Esophagus squamous epithelium (tissue), 5 donors: ENCODE results near the gene AFAP1L2. TPM values are rescaled to one million over a fixed set of nuclear protein-coding genes. Genes with fewer than 3 reads are reported as not detected.
"Not testable (repeated sequence)": the region's sequence is repeated elsewhere in the genome, so short reads cannot be mapped to it uniquely, and the experiment has no call there.

ENCODE experiments used
- DNase-seq: peaks from one replicate; lab custom pipeline; 2025; lab: John Stamatoyannopoulos, UW
- H3K27ac ChIP-seq, 4 donors: fragments of 200-600 bp; sonication (generic); one replicate each; pipeline ENCODE4 v1.5.1; 2016 to 2019; ENCODE audit warnings: mild to moderate bottlenecking in 1 of 4
- H3K27me3 ChIP-seq, 4 donors: fragments of 200-600 bp; sonication (generic); 1 replicate in 3 of 4; 2 replicates in 1 of 4; pipeline versions ENCODE4 v1.5.1 to v1.6.0; 2017 to 2021; ENCODE audit warnings: antibody characterized with exemption in 1 of 4
- H3K36me3 ChIP-seq, 3 donors: fragments of 200-600 bp; sonication (generic); one replicate each; pipeline ENCODE4 v1.5.1; 2016 to 2019
- H3K4me1 ChIP-seq, 3 donors: fragments of 200-600 bp; sonication (generic); one replicate each; pipeline ENCODE4 v1.5.1; 2017 to 2019
- H3K4me3 ChIP-seq, 4 donors: fragments of 200-600 bp; sonication (generic); 1 replicate in 3 of 4; 2 replicates in 1 of 4; pipeline ENCODE4 v1.5.1; 2016 to 2019; ENCODE audit warnings: mild to moderate bottlenecking in 2 of 4, moderate library complexity in 1 of 4
- H3K9me3 ChIP-seq, 3 donors: fragments of 200-600 bp; sonication (generic); one replicate each; pipeline ENCODE4 v1.5.1; 2016 to 2019
- CTCF ChIP-seq, 6 experiments: fragments of 450-650 bp in 4 of 6; fragments of 200-600 bp in 2 of 6; sonication (generic) in 2 of 6; IDR thresholded peaks; one replicate each; pipeline ENCODE4 v1.5.1; 2016 to 2019; ENCODE audit warnings: antibody characterized with exemption in 6 of 6, mild to moderate bottlenecking in 4 of 6, moderate library complexity in 4 of 6
- POLR2A ChIP-seq, 4 donors: fragments of 450-650 bp; IDR thresholded peaks; one replicate each; pipeline ENCODE4 v1.6.1; 2017; ENCODE audit warnings: antibody characterized with exemption in 4 of 4, mild to moderate bottlenecking in 4 of 4, moderate library complexity in 3 of 4
- WGBS, 2 donors: methylation state at CpG; one replicate each; pipeline ENCODE4 v1.1.5; 2018; 5-methylcytosine and 5-hydroxymethylcytosine counted together
- intact Hi-C: fragments of 100-400 bp; cut with DNase I; formaldehyde crosslinking; loops from one replicate; pipeline ENCODE4 v1.15.0; 2022
- total RNA-seq, 4 donors: library from RNA; depleted of rRNA; stranded (reverse); fragments of >200 nt; gene quantifications; one replicate each; pipeline ENCODE4 v1.1.0, GENCODE V29; 2016
- donor health status: DM: yes; HTN: yes; CAD: no.

The AFAP1L2 gene
- total RNA-seq, 4 donors from 2014 or later = 9.8 to 15.5 (median 11.8) TPM

GRCh38 chr10:114337510-114338462, 66.5 kb downstream of the AFAP1L2 start:
- Histone ChIP-seq H3K27ac (peak overlapping the region; percentile 17 to 51 (median 46)), H3K9me3 (no peaks in the 10 kb centered on the region), H3K4me3 (no peak overlapping the region), H3K36me3 (peaks cover 0 to 7% (median 0%) of the 10 kb centered on the region in 3 donors), H3K4me1 (peaks cover 14 to 51% (median 18%) of the 10 kb centered on the region in 3 donors), H3K27me3 (no peaks in the 10 kb centered on the region)
- no peak for DNase-seq
- TF ChIP-seq POLR2A (IDR thresholded peaks at IDR 0.05) (no peak), CTCF (IDR thresholded peaks at IDR 0.05) (no peak)
- intact Hi-C loops = no loop called here
- 41 to 50% methylated on average over 17 to 18 of the region's 19 CpGs for WGBS, 2 donors

GRCh38 chr10:114336823-114337509, 67.3 kb downstream of the AFAP1L2 start:
- DNase-seq = no peak
- 60 to 70% methylated on average over 9 to 10 of the region's 10 CpGs for WGBS, 2 donors

GRCh38 chr10:114335614-114336013, 68.7 kb downstream of the AFAP1L2 start:
- H3K4me1 ChIP-seq = peaks cover 18 to 56% (median 27%) of the 10 kb centered on the region in 3 donors
- intact Hi-C loops = no loop called here
- no peak overlapping the region for H3K4me3 ChIP-seq
- H3K27ac ChIP-seq = no peak overlapping the region
- H3K36me3 ChIP-seq = peaks cover 0 to 7% (median 0%) of the 10 kb centered on the region in 3 donors
- TF ChIP-seq POLR2A (IDR thresholded peaks at IDR 0.05) (no peak), CTCF (IDR thresholded peaks at IDR 0.05) (no peak)
- no peaks in the 10 kb centered on the region for H3K27me3 ChIP-seq
- H3K9me3 ChIP-seq = no peaks in the 10 kb centered on the region
- WGBS, 2 donors = 58 to 78% methylated on average over 3 of the region's 3 CpGs
- no peak for DNase-seq

More at GRCh38 chr10:114336823-114337509, 67.3 kb downstream of the AFAP1L2 start:
- Histone ChIP-seq H3K4me1 (peaks cover 18 to 59% (median 26%) of the 10 kb centered on the region in 3 donors), H3K4me3 (no peak overlapping the region), H3K27me3 (no peaks in the 10 kb centered on the region), H3K36me3 (peaks cover 0 to 7% (median 0%) of the 10 kb centered on the region in 3 donors), H3K9me3 (no peaks in the 10 kb centered on the region), H3K27ac (peak overlapping the region in 3 of 4 donors; percentile 17 to 51 (median 44))
- intact Hi-C loops = no loop called here
- TF ChIP-seq CTCF (IDR thresholded peaks at IDR 0.05) (no peak), POLR2A (IDR thresholded peaks at IDR 0.05) (no peak)

GRCh38 chr10:114334301-114334700, 70.0 kb downstream of the AFAP1L2 start:
- intact Hi-C loops = no loop called here
- DNase-seq = no peak
- 70 to 100% methylated on average over 1 to 5 of the region's 6 CpGs for WGBS, 2 donors

GRCh38 chr10:114333441-114333840, 70.9 kb downstream of the AFAP1L2 start:
- H3K27ac ChIP-seq = peak overlapping the region in 2 of 4 donors; percentile 9 to 43
- H3K4me3 ChIP-seq, DNase-seq, H3K36me3 ChIP-seq, H3K27me3 ChIP-seq, H3K9me3 ChIP-seq, intact Hi-C loops: not testable (repeated sequence)
- WGBS, 2 donors = 83 to 85% methylated on average over 5 of the region's 5 CpGs
- H3K4me1 ChIP-seq = peaks cover 19 to 69% (median 27%) of the 10 kb centered on the region in 3 donors

More at GRCh38 chr10:114334301-114334700, 70.0 kb downstream of the AFAP1L2 start:
- no peak for TF ChIP-seq POLR2A (IDR thresholded peaks at IDR 0.05)
- no peak for TF ChIP-seq CTCF (IDR thresholded peaks at IDR 0.05)
- H3K27me3 ChIP-seq = no peaks in the 10 kb centered on the region
- H3K4me3 ChIP-seq = no peak overlapping the region
- H3K27ac ChIP-seq = no peak overlapping the region
- H3K36me3 ChIP-seq = peaks cover 0 to 3% (median 0%) of the 10 kb centered on the region in 3 donors
- H3K9me3 ChIP-seq = no peaks in the 10 kb centered on the region
- H3K4me1 ChIP-seq = peaks cover 14 to 61% (median 27%) of the 10 kb centered on the region in 3 donors
